SK-N-SH (cell line): ENCODE data around the gene MEI1. TPM values are rescaled to one million over a fixed set of nuclear protein-coding genes. Genes with fewer than 3 reads are reported as not detected.

Experiments
- CTCF ChIA-PET: fragments of 300-600, 350-600 bp; formaldehyde crosslinking; extraction: SDS; loops from one replicate; lab custom pipeline; 2021; lab: Yijun Ruan, JAX
- POLR2A ChIA-PET: fragments of 350-600 bp; sonication (Branson Sonifier 250); formaldehyde crosslinking; extraction: SDS; loops from one replicate; lab custom pipeline; 2020; ENCODE audit warnings: antibody characterized with exemption, inconsistent platforms; lab: Yijun Ruan, JAX
- DNase-seq: peaks from one replicate; pipeline ENCODE4 v3.0.0; 2012
- H2AFZ ChIP-seq: fragments of 200-600 bp; sonication (generic); 2 replicates; pipeline ENCODE4 v1.8.1; 2016; ENCODE audit warnings: antibody characterized with exemption, mild to moderate bottlenecking, low read depth
- H3F3A ChIP-seq: fragments of 200-600 bp; sonication (generic); replicated peaks from 2 replicates; pipeline ENCODE3; 2016; ENCODE audit warnings: antibody characterized with exemption, mild to moderate bottlenecking; ENCODE audit not compliant: insufficient read depth
- H3K27ac ChIP-seq, 2 experiments: fragments of 200-500 bp in 1 of 2; fragments of 200-600 bp in 1 of 2; sonication (Bioruptor generic) in 1 of 2; sonication (generic), shearing (Covaris generic) in 1 of 2; 2 replicates each; pipeline versions ENCODE4 v1.5.1 to v1.6.1; 2014 to 2016; ENCODE audit warnings: low read depth in 2 of 2, inconsistent platforms in 1 of 2, low read length in 1 of 2, mild to moderate bottlenecking in 1 of 2, mixed read lengths in 1 of 2
- H3K27me3 ChIP-seq: fragments of 200-600 bp; sonication (generic), shearing (Covaris generic); 2 replicates; pipeline ENCODE4 v1.6.1; 2016; ENCODE audit warnings: mixed run types; ENCODE audit not compliant: insufficient read depth
- H3K36me3 ChIP-seq, 2 experiments: fragments of 200-500 bp in 1 of 2; fragments of 200-600 bp in 1 of 2; sonication (Bioruptor generic) in 1 of 2; sonication (generic) in 1 of 2; replicated peaks in 1 of 2; 2 replicates each; pipeline versions ENCODE3 to v1.5.1; 2014 to 2016; ENCODE audit warnings: low read length in 1 of 2, mild to moderate bottlenecking in 1 of 2; ENCODE audit not compliant: insufficient read depth in 2 of 2, control insufficient read depth in 1 of 2
- H3K4me1 ChIP-seq, 2 experiments: fragments of 200-500 bp in 1 of 2; fragments of 200-600 bp in 1 of 2; sonication (Bioruptor generic) in 1 of 2; sonication (generic), shearing (Covaris generic) in 1 of 2; 2 replicates each; pipeline versions ENCODE4 v1.5.1 to v1.6.1; 2014 to 2016; ENCODE audit warnings: low read depth in 1 of 2, low read length in 1 of 2, mixed run types in 1 of 2; ENCODE audit not compliant: insufficient read depth in 2 of 2, control insufficient read depth in 1 of 2
- H3K4me2 ChIP-seq: fragments of 200-600 bp; sonication (generic), shearing (Covaris generic); 2 replicates; pipeline ENCODE4 v1.6.1; 2017; ENCODE audit warnings: mixed run types
- H3K4me3 ChIP-seq, 2 experiments: fragments of 200-500 bp in 1 of 2; fragments of 200-600 bp in 1 of 2; sonication (Bioruptor generic) in 1 of 2; sonication (generic), shearing (Covaris generic) in 1 of 2; 2 replicates each; pipeline versions ENCODE4 v1.5.1 to v1.8.1; 2014 to 2016; ENCODE audit warnings: low read depth in 2 of 2, inconsistent platforms in 1 of 2, low read length in 1 of 2, mild to moderate bottlenecking in 1 of 2, mixed read lengths in 1 of 2, moderate library complexity in 1 of 2
- H3K79me2 ChIP-seq: fragments of 200-600 bp; sonication (generic); 2 replicates; pipeline ENCODE4 v1.8.1; 2017; ENCODE audit warnings: mild to moderate bottlenecking; ENCODE audit not compliant: insufficient read depth
- H3K9ac ChIP-seq: fragments of 200-600 bp; sonication (generic); 2 replicates; pipeline ENCODE4 v1.6.1; 2017; ENCODE audit warnings: mixed run types
- H3K9me2 ChIP-seq: fragments of 200-600 bp; sonication (generic); 2 replicates; pipeline ENCODE4 v1.6.1; 2017; ENCODE audit warnings: mixed run types
- H3K9me3 ChIP-seq: fragments of 200-600 bp; sonication (generic); 2 replicates; pipeline ENCODE4 v1.6.1; 2017; ENCODE audit warnings: mixed run types, mild to moderate bottlenecking, moderate library complexity
- H4K20me1 ChIP-seq: fragments of 200-600 bp; sonication (generic); 2 replicates; pipeline ENCODE4 v1.6.1; 2017; ENCODE audit warnings: mild to moderate bottlenecking, mixed run types; ENCODE audit not compliant: insufficient read depth
- CHD2 ChIP-seq: fragments of 150-350 bp; IDR thresholded peaks from 2 replicates; pipeline ENCODE4 v1.6.1; 2018; ENCODE audit warnings: low read length; ENCODE audit not compliant: partially characterized antibody
- ELF1 ChIP-seq: IDR thresholded peaks from 2 replicates; pipeline ENCODE4 v1.4.0; 2012
- EP300 ChIP-seq, 2 experiments: IDR thresholded peaks; 2 replicates each; pipeline versions ENCODE4 v1.4.0 to v1.6.1; 2012; ENCODE audit warnings: borderline replicate concordance in 1 of 2, low read depth in 1 of 2, low read length in 1 of 2
- FOSL2 ChIP-seq: IDR thresholded peaks from 2 replicates; pipeline ENCODE4 v1.4.0; 2012; ENCODE audit warnings: low read depth, mild to moderate bottlenecking, moderate library complexity, borderline replicate concordance
- FOXJ3 ChIP-seq: sonication (generic); formaldehyde crosslinking; IDR thresholded peaks from 2 replicates; pipeline ENCODE4 v1.5.1; 2020; ENCODE audit warnings: mild to moderate bottlenecking, missing genetic modification reagents
- FOXM1 ChIP-seq: IDR thresholded peaks from 2 replicates; pipeline ENCODE4 v1.4.0; 2012; ENCODE audit warnings: low read depth, mild to moderate bottlenecking
- GATA2 ChIP-seq: sonication (generic); formaldehyde crosslinking; IDR thresholded peaks from 2 replicates; pipeline ENCODE4 v1.5.0; 2020; ENCODE audit warnings: mild to moderate bottlenecking, missing genetic modification reagents
- MEF2A ChIP-seq: IDR thresholded peaks from 2 replicates; pipeline ENCODE4 v1.4.0; 2012; ENCODE audit warnings: low read depth, borderline replicate concordance
- MXI1 ChIP-seq: IDR thresholded peaks from 2 replicates; pipeline ENCODE4 v1.6.1; 2012; ENCODE audit warnings: mild to moderate bottlenecking, low read depth, low read length, improper control_type of control experiment
- NFIC ChIP-seq: IDR thresholded peaks from 2 replicates; pipeline ENCODE4 v1.4.0; 2012; ENCODE audit warnings: borderline replicate concordance
- NRF1 ChIP-seq: IDR thresholded peaks from 2 replicates; pipeline ENCODE4 v1.6.1; 2012; ENCODE audit warnings: low read depth, mild to moderate bottlenecking, low read length
- RAD21 ChIP-seq: IDR thresholded peaks from 2 replicates; pipeline ENCODE4 v1.6.1; 2012; ENCODE audit warnings: mild to moderate bottlenecking, low read length
- RCOR1 ChIP-seq: fragments of 150-350 bp; IDR thresholded peaks from 2 replicates; pipeline ENCODE4 v1.6.1; 2017; ENCODE audit warnings: antibody characterized with exemption, low read length
- TCF12 ChIP-seq: IDR thresholded peaks from 2 replicates; pipeline ENCODE4 v1.4.0; 2012
- YY1 ChIP-seq: IDR thresholded peaks from 2 replicates; pipeline ENCODE4 v1.4.0; 2012; ENCODE audit warnings: low read depth, mild to moderate bottlenecking
- WGBS: methylation state at CpG from one replicate; pipeline ENCODE4 v1.1.6; 2017; ENCODE audit warnings: low lambda C conversion rate; 5-methylcytosine and 5-hydroxymethylcytosine counted together
- polyA plus RNA-seq, 3 experiments: library from polyadenylated mRNA; depleted of rRNA; stranded (reverse); fragments of >200 nt; gene quantifications; 2 replicates each; pipeline ENCODE4 v1.2.3, GENCODE V29; 2012
- TF ChIP-seq, protein P1 (sequence below): IDR thresholded peaks from 2 replicates; pipeline ENCODE4 v1.4.0; 2012; ENCODE audit warnings: low read depth, borderline replicate concordance
- TF ChIP-seq, protein P2 (sequence below): IDR thresholded peaks from 2 replicates; pipeline ENCODE4 v1.4.0; 2012; ENCODE audit warnings: low read depth, borderline replicate concordance
- TF ChIP-seq, protein P3 (sequence below): fragments of 150-350 bp; IDR thresholded peaks from 2 replicates; pipeline ENCODE4 v1.6.1; 2017; ENCODE audit warnings: antibody characterized with exemption, low read length, low read depth, borderline replicate concordance

MEI1 gene
- polyA plus RNA-seq, 1 of the 3 experiments (the other 2 are of a cell fraction), result not detected

DNA sequence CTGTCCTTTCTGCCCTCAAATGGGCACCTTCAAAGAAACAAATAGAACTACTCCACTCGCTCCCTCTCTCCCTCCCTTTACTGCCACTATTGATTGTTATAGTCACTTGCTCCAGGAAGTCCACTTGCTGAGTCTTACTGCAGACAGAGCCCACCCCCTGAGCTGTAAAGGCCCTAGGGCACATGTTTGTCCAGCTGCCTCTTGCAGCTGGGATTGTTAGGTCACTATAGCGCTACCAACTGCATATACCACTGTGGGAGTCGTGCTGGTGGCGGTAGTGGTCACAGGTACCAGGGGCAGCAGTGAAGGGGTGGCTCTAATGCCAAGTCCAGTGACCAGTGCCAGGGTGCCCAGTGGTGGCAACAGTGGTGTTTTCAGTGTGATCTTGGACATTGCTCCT is 129.2 kb downstream of the MEI1 start:
- no peaks in the 10 kb centered on the region for H3K36me3 ChIP-seq
- TF ChIP-seq ELF1 (no peak), FOXJ3 (CRISPR knock-in tag) (no peak), CHD2 (no peak), RCOR1 (no peak), NFIC (no peak), RAD21 (no peak), MXI1 (no peak), TCF12 (no peak), GATA2 (CRISPR knock-in tag) (no peak)
- TF ChIP-seq, protein P1, sequence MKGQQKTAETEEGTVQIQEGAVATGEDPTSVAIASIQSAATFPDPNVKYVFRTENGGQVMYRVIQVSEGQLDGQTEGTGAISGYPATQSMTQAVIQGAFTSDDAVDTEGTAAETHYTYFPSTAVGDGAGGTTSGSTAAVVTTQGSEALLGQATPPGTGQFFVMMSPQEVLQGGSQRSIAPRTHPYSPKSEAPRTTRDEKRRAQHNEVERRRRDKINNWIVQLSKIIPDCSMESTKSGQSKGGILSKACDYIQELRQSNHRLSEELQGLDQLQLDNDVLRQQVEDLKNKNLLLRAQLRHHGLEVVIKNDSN, result no peak
- no peak for DNase-seq
- H3K27me3 ChIP-seq, result no peaks in the 10 kb centered on the region
- no peak overlapping the region for H3K4me3 ChIP-seq
- H3K9me2 ChIP-seq, result no peaks in the 10 kb centered on the region
- H3K9ac ChIP-seq, result no peak overlapping the region
- no peaks in the 10 kb centered on the region for H3F3A ChIP-seq
- H3K79me2 ChIP-seq, result no peaks in the 10 kb centered on the region
- ChIA-PET POLR2A (no interaction called here), CTCF (interaction anchor here (1.0 to 2.2 kb wide), 2 partner anchors 123 to 132 kb away, joined by 3 to 5 read pairs; partner anchors contain the start of gene SMIM45)
- no peak overlapping the region for H3K4me2 ChIP-seq
- no peak overlapping the region for H3K27ac ChIP-seq
- no peaks in the 10 kb centered on the region for H4K20me1 ChIP-seq
- H3K4me1 ChIP-seq, result no peaks in the 10 kb centered on the region; a peak in 1 of 4 replicates
- H3K9me3 ChIP-seq, result no peaks in the 10 kb centered on the region
- 95% methylated on average over 2 of the region's 4 CpGs for WGBS
- H2AFZ ChIP-seq, result no peak overlapping the region

DNA sequence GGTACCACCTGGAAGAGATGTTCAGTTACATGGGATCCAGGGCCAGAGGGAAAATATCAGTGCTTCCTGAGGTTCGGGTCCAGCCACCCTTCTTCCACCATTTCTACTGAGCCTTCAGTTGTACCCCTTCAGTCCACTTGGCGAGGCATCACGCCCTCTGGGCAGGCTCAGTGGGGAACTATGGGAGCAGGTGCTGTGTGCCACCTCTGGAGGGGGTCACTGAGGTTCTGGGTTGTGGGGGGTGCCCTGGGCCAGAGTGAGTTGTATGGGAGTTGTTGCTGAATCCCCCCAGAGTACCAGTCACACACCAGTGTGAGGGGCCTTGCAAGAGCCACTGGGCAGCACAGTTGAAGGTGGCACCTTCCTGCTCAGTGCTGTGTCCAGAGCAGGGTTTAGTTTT is 130.9 kb downstream of the MEI1 start:
- Histone ChIP-seq H3K9ac (no peak overlapping the region), H3K9me3 (no peaks in the 10 kb centered on the region), H4K20me1 (no peaks in the 10 kb centered on the region), H2AFZ (no peak overlapping the region), H3K4me2 (no peak overlapping the region), H3K4me1 (no peaks in the 10 kb centered on the region; a peak in 1 of 4 replicates), H3K27ac (no peak overlapping the region), H3K9me2 (no peaks in the 10 kb centered on the region), H3K36me3 (no peaks in the 10 kb centered on the region), H3K27me3 (no peaks in the 10 kb centered on the region), H3F3A (no peaks in the 10 kb centered on the region), H3K4me3 (no peak overlapping the region), H3K79me2 (0 out of 2 replicates have a peak, but pooled peaks cover 7% of the 10 kb centered on the region)
- POLR2A ChIA-PET, result no interaction called here
- CTCF ChIA-PET, result no interaction called here
- DNase-seq, result no peak
- TF ChIP-seq ELF1 (no peak), FOXJ3 (CRISPR knock-in tag) (no peak), GATA2 (CRISPR knock-in tag) (no peak), RAD21 (no peak), RCOR1 (no peak), NFIC (no peak)
- WGBS, result 100% methylated on average over 1 of the region's 3 CpGs

DNA sequence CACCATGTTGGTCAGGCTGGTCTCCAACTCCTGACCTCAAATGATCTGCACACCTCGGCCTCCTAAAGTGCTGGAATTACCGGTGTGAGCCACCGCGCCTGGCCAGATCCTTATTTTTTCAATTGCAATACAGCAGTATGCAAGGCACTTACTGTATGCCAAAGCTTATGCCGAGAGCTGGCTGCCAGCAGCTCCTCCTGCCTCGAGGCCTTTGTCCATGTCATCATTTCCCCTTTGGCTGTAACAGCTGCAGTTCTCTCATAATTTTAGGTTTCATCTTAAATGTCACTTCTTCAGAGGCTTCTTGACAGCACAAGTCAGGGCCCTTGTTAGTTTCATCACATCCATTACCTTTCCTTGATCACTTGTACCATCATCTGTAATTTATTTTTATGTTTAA is 132.1 kb downstream of the MEI1 start:
- no peak overlapping the region for H3K9ac ChIP-seq
- H3K9me3 ChIP-seq, result no peaks in the 10 kb centered on the region
- CTCF ChIA-PET, result interaction anchor here (1.0 to 1.6 kb wide), 3 partner anchors 9 to 110 kb away, joined by 3 to 6 read pairs (median 3); no protein-coding TSS in a partner anchor
- H2AFZ ChIP-seq, result no peak overlapping the region
- H3K27ac ChIP-seq, result no peak overlapping the region
- 93% methylated on average over 6 of the region's 6 CpGs for WGBS
- no peak overlapping the region for H3K4me2 ChIP-seq
- no peak overlapping the region for H3K4me3 ChIP-seq
- no peaks in the 10 kb centered on the region for H4K20me1 ChIP-seq
- H3K79me2 ChIP-seq, result 0 out of 2 replicates have a peak, but pooled peaks cover 7% of the 10 kb centered on the region
- no peaks in the 10 kb centered on the region for H3K9me2 ChIP-seq
- no peaks in the 10 kb centered on the region for H3K27me3 ChIP-seq
- no peaks in the 10 kb centered on the region for H3K36me3 ChIP-seq
- no peaks in the 10 kb centered on the region for H3F3A ChIP-seq
- POLR2A ChIA-PET, result no interaction called here
- no peaks in the 10 kb centered on the region; a peak in 1 of 4 replicates for H3K4me1 ChIP-seq
- DNase-seq, result no peak
- TF ChIP-seq YY1, result no peak
- no peak for TF ChIP-seq FOSL2
- TF ChIP-seq, protein P2, sequence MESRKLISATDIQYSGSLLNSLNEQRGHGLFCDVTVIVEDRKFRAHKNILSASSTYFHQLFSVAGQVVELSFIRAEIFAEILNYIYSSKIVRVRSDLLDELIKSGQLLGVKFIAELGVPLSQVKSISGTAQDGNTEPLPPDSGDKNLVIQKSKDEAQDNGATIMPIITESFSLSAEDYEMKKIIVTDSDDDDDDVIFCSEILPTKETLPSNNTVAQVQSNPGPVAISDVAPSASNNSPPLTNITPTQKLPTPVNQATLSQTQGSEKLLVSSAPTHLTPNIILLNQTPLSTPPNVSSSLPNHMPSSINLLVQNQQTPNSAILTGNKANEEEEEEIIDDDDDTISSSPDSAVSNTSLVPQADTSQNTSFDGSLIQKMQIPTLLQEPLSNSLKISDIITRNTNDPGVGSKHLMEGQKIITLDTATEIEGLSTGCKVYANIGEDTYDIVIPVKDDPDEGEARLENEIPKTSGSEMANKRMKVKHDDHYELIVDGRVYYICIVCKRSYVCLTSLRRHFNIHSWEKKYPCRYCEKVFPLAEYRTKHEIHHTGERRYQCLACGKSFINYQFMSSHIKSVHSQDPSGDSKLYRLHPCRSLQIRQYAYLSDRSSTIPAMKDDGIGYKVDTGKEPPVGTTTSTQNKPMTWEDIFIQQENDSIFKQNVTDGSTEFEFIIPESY, result no peak
- TF ChIP-seq NRF1, result no peak
- TF ChIP-seq EP300 (IDR thresholded peaks at IDR 0.05; ENCODE audit: borderline replicate concordance in 1 of 2, low read depth in 1 of 2, low read length in 1 of 2), result no peak
- TF ChIP-seq FOXM1, result no peak
- no peak for TF ChIP-seq MEF2A
- TF ChIP-seq, protein P3, sequence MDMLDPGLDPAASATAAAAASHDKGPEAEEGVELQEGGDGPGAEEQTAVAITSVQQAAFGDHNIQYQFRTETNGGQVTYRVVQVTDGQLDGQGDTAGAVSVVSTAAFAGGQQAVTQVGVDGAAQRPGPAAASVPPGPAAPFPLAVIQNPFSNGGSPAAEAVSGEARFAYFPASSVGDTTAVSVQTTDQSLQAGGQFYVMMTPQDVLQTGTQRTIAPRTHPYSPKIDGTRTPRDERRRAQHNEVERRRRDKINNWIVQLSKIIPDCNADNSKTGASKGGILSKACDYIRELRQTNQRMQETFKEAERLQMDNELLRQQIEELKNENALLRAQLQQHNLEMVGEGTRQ, result no peak
- TF ChIP-seq NFIC, result no peak
